Ammon's horn (tissue), 1 donor: ENCODE measurements around the gene LRRK1.
"Not testable (repeated sequence)": the region's sequence is repeated elsewhere in the genome, so short reads cannot be mapped to it uniquely, and the experiment has no call there.

Experiments used
- DNase-seq: peaks from one replicate; pipeline ENCODE4 v3.0.0-alpha.2; 2016; ENCODE audit warnings: low spot score

Gene LRRK1

GRCh38 chr15:101070024-101070423, 150.9 kb downstream of the LRRK1 start:
- DNase-seq: no peak

- no peak for DNase-seq
Measured at GRCh38 chr15:101070502-101071273, 151.5 kb downstream of the LRRK1 start.

- no peak for DNase-seq
Measured at GRCh38 chr15:101071651-101072050, 152.5 kb downstream of the LRRK1 start.

GRCh38 chr15:101072235-101072634, 153.1 kb downstream of the LRRK1 start:
- not testable (repeated sequence) for DNase-seq

GRCh38 chr15:101077806-101078668, 158.9 kb downstream of the LRRK1 start:
- DNase-seq: not testable (repeated sequence)

- no peak for DNase-seq
Measured at GRCh38 chr15:101078669-101079323, 159.6 kb downstream of the LRRK1 start.

GRCh38 chr15:101081900-101082299, 162.7 kb downstream of the LRRK1 start:
- no peak for DNase-seq

GRCh38 chr15:101083336-101084045, 164.3 kb downstream of the LRRK1 start:
- DNase-seq: no peak

- DNase-seq: no peak
Measured at GRCh38 chr15:101084801-101085200, 165.6 kb downstream of the LRRK1 start.

GRCh38 chr15:101085311-101085700, 166.1 kb downstream of the LRRK1 start:
- no peak for DNase-seq

GRCh38 chr15:101086394-101087171, 167.4 kb downstream of the LRRK1 start:
- DNase-seq: no peak

GRCh38 chr15:101087172-101087769, 168.1 kb downstream of the LRRK1 start:
- DNase-seq: no peak

GRCh38 chr15:101088271-101088670, 169.1 kb downstream of the LRRK1 start:
- DNase-seq: no peak

GRCh38 chr15:101088788-101089578, 169.8 kb downstream of the LRRK1 start:
- peak; percentile 40 for DNase-seq

- DNase-seq: no peak
Measured at GRCh38 chr15:101089579-101090427, 170.6 kb downstream of the LRRK1 start.

- no peak for DNase-seq
Measured at GRCh38 chr15:101090428-101090790, 171.3 kb downstream of the LRRK1 start.

GRCh38 chr15:101091080-101092017, 172.2 kb downstream of the LRRK1 start:
- DNase-seq: peak; percentile 70
